Stomach (tissue), 9 donors: Measurements from ENCODE around the gene SIGMAR1. TPM values are rescaled to one million over a fixed set of nuclear protein-coding genes. Genes with fewer than 3 reads are reported as not detected.
A peak's percentile ranks its signal among the peaks of the same experiment; 100 is the strongest.

ENCODE experiments used
- DNase-seq, 2 donors: peaks; one replicate each; pipeline versions ENCODE4 v3.0.0 to v3.0.0-alpha.2; 2013 to 2019
- H3K27ac ChIP-seq, 5 donors: fragments of 200-600 bp in 4 of 5; sonication (generic) in 4 of 5; one replicate each; pipeline ENCODE4 v1.5.1; 2013 to 2019; ENCODE audit warnings: mild to moderate bottlenecking in 1 of 5, moderate library complexity in 1 of 5
- H3K27me3 ChIP-seq, 3 donors: fragments of 200-600 bp; sonication (generic); one replicate each; pipeline ENCODE4 v1.5.1; 2017 to 2019; ENCODE audit warnings: mixed run types in 1 of 3
- H3K36me3 ChIP-seq, 4 donors: fragments of 200-600 bp; sonication (generic); 1 replicate in 3 of 4; 2 replicates in 1 of 4; pipeline ENCODE4 v1.5.1; 2016 to 2019
- H3K4me1 ChIP-seq, 4 donors: fragments of 200-600 bp; sonication (generic); one replicate each; pipeline ENCODE4 v1.5.1; 2016 to 2019
- H3K4me3 ChIP-seq, 4 donors: fragments of 200-600 bp; sonication (generic) in 3 of 4; one replicate each; pipeline ENCODE4 v1.5.1; 2016 to 2019; ENCODE audit warnings: mild to moderate bottlenecking in 1 of 4
- H3K9me3 ChIP-seq, 4 donors: fragments of 200-600 bp; sonication (generic); one replicate each; pipeline ENCODE4 v1.5.1; 2016 to 2019
- EP300 ChIP-seq: sonication (generic); formaldehyde crosslinking; IDR thresholded peaks from one replicate; pipeline ENCODE4 v1.6.1; 2017; ENCODE audit warnings: antibody characterized with exemption
- POLR2A ChIP-seq, 4 donors: fragments of 450-650 bp; IDR thresholded peaks; one replicate each; pipeline ENCODE4 v1.6.1; 2016; ENCODE audit warnings: antibody characterized with exemption in 4 of 4, control low read depth in 2 of 4, mild to moderate bottlenecking in 1 of 4, moderate library complexity in 1 of 4
- POLR2AphosphoS5 ChIP-seq, 3 donors: sonication (generic); formaldehyde crosslinking; IDR thresholded peaks; one replicate each; pipeline ENCODE4 v1.6.1; 2016; ENCODE audit warnings: antibody characterized with exemption in 3 of 3
- WGBS, 5 donors: extraction: QIAGEN DNeasy Blood & Tissue Kit in 3 of 5; methylation state at CpG; one replicate each; pipeline versions ENCODE4 v1.1.5 to v1.1.7; 2013 to 2018; 5-methylcytosine and 5-hydroxymethylcytosine counted together
- intact Hi-C: fragments of 100-400 bp; cut with DNase I; formaldehyde crosslinking; loops from one replicate; pipeline ENCODE4 v1.15.1; 2023; ENCODE audit warnings: low total_unique reads
- polyA plus RNA-seq, 3 donors: library from polyadenylated mRNA; stranded (reverse); fragments of 200-250 nt; gene quantifications; one replicate each; pipeline ENCODE4 v1.2.3, GENCODE V29; 2013
- total RNA-seq, 5 donors: library from RNA; depleted of rRNA; stranded (reverse); fragments of >200 nt; gene quantifications; one replicate each; pipeline versions ENCODE4 v1.1.0 to v1.2.3, GENCODE V29; 2014 to 2016
- TF ChIP-seq, protein P1 (sequence below), 7 experiments: fragments of 450-650 bp in 4 of 7; fragments of 200-600 bp in 3 of 7; sonication (generic) in 3 of 7; IDR thresholded peaks; one replicate each; pipeline ENCODE4 v1.5.1; 2016 to 2019; ENCODE audit warnings: antibody characterized with exemption in 7 of 7, control low read depth in 2 of 7, mild to moderate bottlenecking in 1 of 7
- donor health status: healthy with polysubstance abuse.
- donor health status: Bipolar disorder and iron deficiency.
- donor health status: healthy.

Gene SIGMAR1
- total and polyA plus RNA-seq, 8 donors, result 19.9 to 124 (median 44.2) TPM

DNA sequence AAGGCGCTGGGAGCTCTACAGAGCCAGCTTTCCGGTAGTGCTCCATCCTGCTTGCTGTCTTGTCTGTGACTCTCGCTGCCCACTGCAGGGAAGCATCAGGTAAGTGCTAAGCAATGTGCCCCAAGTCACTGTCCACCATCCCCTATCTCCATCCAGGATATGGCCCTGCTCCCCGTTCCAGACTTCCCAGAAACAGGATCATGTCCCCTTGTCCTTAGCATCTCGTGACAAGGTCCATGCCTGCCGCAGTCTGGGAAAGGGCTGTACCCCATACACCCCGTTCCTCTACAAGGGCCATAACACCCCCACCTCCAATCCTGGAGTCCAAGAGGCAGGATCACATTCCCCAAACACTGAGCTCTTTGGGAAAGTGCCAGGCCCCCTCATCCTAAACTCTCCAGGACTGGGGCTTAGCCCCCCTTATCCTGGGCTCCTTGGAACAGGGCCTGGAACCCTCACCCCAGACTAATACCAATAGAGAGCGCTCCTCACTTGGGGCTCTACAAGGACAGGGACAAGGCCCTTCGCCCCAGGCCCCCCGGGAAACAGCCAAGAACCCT is 26.3 kb downstream of the SIGMAR1 start:
- 52 to 64% (median 55%) methylated on average over 10 of the region's 10 CpGs for WGBS, 5 donors
- DNase-seq, result peak in 1 of 2 donors; percentile 51
- peaks cover 20 to 30% (median 25%) of the 10 kb centered on the region in 4 donors for H3K4me1 ChIP-seq
- peaks cover 17 to 35% (median 28%) of the 10 kb centered on the region in 4 donors for H3K36me3 ChIP-seq
- no peaks in the 10 kb centered on the region for H3K27me3 ChIP-seq
- intact Hi-C loops, result no loop called here
- peak overlapping the region; percentile 77 to 89 (median 88) for H3K27ac ChIP-seq
- TF ChIP-seq POLR2A (IDR thresholded peaks at IDR 0.05) (no peak), EP300 (no peak), POLR2AphosphoS5 (IDR thresholded peaks at IDR 0.05) (no peak)
- H3K9me3 ChIP-seq, result no peaks in the 10 kb centered on the region
- peak overlapping the region; percentile 57 to 75 (median 63) for H3K4me3 ChIP-seq

DNA sequence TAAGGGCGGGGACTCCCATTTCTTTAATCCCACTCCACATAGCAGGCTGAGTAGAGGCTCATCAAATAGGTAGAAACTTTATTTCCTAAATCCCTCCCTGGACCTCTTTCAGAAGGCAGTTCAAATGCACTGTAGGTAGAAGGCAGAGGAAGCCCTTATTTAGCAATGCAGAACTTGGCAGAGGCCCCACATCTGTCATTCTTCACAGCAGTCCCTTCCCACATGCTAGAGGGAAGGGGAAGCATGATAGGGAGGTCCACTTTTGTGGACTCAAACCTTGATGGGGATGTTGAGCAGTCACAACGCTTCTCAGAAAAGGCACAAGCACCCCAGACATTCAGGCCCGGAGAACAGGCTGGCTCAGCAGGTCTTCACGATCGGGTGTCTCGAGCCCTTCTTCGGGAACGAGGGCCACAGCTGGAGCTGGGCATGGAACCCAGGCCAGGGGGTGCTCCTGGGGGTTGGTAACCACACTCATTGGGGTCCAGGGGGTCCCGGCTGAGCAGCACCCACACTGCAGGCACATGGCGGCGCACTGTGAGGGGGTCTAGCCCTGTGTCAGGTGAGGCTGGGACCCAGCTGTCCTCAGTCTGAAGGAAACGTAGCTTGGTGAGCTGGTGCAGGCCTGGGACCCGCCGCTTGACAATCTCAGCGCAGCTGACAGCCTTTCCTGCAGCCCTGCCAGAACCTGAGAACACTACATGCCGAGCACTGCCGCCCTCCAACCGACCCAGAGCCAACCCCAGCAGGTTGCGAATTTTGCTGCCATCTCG is 27.0 kb downstream of the SIGMAR1 start:
- intact Hi-C loops, result no loop called here
- DNase-seq, result no peak
- Histone ChIP-seq H3K27me3 (no peaks in the 10 kb centered on the region), H3K4me1 (peaks cover 20 to 30% (median 25%) of the 10 kb centered on the region in 4 donors), H3K27ac (no peak overlapping the region), H3K36me3 (peaks cover 15 to 28% (median 21%) of the 10 kb centered on the region in 4 donors), H3K9me3 (no peaks in the 10 kb centered on the region), H3K4me3 (peak overlapping the region in 3 of 4 donors; percentile 61 to 75 (median 65))
- no peak for TF ChIP-seq POLR2A (IDR thresholded peaks at IDR 0.05)
- no peak for TF ChIP-seq EP300
- TF ChIP-seq POLR2AphosphoS5 (IDR thresholded peaks at IDR 0.05), result no peak
- TF ChIP-seq, protein P1, sequence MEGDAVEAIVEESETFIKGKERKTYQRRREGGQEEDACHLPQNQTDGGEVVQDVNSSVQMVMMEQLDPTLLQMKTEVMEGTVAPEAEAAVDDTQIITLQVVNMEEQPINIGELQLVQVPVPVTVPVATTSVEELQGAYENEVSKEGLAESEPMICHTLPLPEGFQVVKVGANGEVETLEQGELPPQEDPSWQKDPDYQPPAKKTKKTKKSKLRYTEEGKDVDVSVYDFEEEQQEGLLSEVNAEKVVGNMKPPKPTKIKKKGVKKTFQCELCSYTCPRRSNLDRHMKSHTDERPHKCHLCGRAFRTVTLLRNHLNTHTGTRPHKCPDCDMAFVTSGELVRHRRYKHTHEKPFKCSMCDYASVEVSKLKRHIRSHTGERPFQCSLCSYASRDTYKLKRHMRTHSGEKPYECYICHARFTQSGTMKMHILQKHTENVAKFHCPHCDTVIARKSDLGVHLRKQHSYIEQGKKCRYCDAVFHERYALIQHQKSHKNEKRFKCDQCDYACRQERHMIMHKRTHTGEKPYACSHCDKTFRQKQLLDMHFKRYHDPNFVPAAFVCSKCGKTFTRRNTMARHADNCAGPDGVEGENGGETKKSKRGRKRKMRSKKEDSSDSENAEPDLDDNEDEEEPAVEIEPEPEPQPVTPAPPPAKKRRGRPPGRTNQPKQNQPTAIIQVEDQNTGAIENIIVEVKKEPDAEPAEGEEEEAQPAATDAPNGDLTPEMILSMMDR (IDR thresholded peaks at IDR 0.05), result no peak
- 88 to 95% (median 94%) methylated on average over 14 to 20 of the region's 20 CpGs for whole genome bisulfite sequencing, 5 donors

DNA sequence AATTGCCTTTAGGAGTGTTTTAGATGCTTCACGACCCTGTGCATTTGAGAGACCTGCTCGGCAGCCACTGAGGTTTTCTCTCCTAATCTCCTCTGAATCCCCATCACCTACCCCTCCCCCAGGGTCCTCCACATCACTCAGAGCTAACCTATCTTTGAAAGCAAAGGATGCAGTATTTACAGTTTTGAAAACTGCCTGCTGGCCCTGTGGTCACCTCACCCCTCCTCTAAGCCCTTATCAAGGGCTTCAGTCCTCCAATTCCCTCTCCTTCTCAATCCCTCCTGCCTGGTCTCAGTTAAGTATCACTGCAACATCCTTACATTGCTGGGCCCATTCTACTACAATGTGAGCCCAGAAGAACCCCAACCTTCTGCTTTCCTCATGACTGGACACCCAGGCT is 30.3 kb downstream of the SIGMAR1 start:
- no peak overlapping the region for H3K4me3 ChIP-seq
- no peaks in the 10 kb centered on the region for H3K36me3 ChIP-seq
- WGBS, 5 donors, result 21 to 63% (median 28%) methylated on average over 2 of the region's 2 CpGs
- intact Hi-C loops, result no loop called here
- no peaks in the 10 kb centered on the region for H3K27me3 ChIP-seq
- H3K27ac ChIP-seq, result no peak overlapping the region
- TF ChIP-seq POLR2AphosphoS5 (IDR thresholded peaks at IDR 0.05) (no peak), EP300 (no peak), POLR2A (IDR thresholded peaks at IDR 0.05) (no peak)
- TF ChIP-seq, protein P1 (IDR thresholded peaks at IDR 0.05), result no peak
- H3K4me1 ChIP-seq, result peaks cover 12 to 20% (median 15%) of the 10 kb centered on the region in 4 donors
- no peak for DNase-seq
- no peaks in the 10 kb centered on the region for H3K9me3 ChIP-seq

DNA sequence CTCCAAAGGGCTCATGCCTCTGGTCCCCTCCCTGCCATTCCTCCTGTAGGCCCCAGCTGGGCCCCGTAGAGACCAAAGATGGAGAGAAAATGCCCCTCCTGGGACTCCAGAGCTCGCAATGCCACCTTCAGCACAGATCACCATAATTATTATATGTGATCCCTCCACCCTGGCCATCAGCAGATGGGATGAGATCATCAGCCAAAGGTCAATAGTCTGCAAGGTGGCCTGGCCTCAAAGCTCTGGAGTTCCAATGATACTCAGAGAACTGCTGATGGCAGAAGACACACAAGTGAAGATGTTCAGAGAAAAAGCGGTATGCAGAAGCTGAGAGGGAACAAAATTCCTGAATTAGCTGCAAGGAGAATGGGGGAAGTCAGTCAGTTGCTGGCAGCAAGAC is 30.7 kb downstream of the SIGMAR1 start:
- WGBS, 5 donors, result 78 to 94% (median 82%) methylated on average over 3 of the region's 3 CpGs
- intact Hi-C loops, result no loop called here
- TF ChIP-seq POLR2AphosphoS5 (IDR thresholded peaks at IDR 0.05), result no peak
- TF ChIP-seq, protein P1 (IDR thresholded peaks at IDR 0.05), result no peak
- TF ChIP-seq POLR2A (IDR thresholded peaks at IDR 0.05), result no peak
- TF ChIP-seq EP300, result no peak
- Histone ChIP-seq H3K27ac (no peak overlapping the region), H3K4me3 (no peak overlapping the region), H3K36me3 (no peaks in the 10 kb centered on the region), H3K9me3 (no peaks in the 10 kb centered on the region), H3K27me3 (no peaks in the 10 kb centered on the region), H3K4me1 (peaks cover 10 to 17% (median 13%) of the 10 kb centered on the region in 4 donors)
- DNase-seq, result no peak
